GM12801 (cell line): ENCODE measurements around the gene CEP295NL.

Experiments
- CTCF ChIP-seq: IDR thresholded peaks from one replicate; pipeline ENCODE4 v1.5.1; 2011; ENCODE audit warnings: control low read depth; ENCODE audit not compliant: insufficient read length; ENCODE audit errors: extremely low read depth

CEP295NL gene

GRCh38 chr17:78892520-78892919 is 10.5 kb downstream of the CEP295NL start:
- no peak for TF ChIP-seq CTCF

- no peak for TF ChIP-seq CTCF
Measured at GRCh38 chr17:78892062-78892456, 10.9 kb downstream of the CEP295NL start.

- TF ChIP-seq CTCF, result no peak
Measured at GRCh38 chr17:78891406-78892061, 11.5 kb downstream of the CEP295NL start.

- TF ChIP-seq CTCF, result no peak
Measured at GRCh38 chr17:78890498-78890897, 12.5 kb downstream of the CEP295NL start.

- TF ChIP-seq CTCF, result no peak
Measured at GRCh38 chr17:78889531-78889930, 13.5 kb downstream of the CEP295NL start.

GRCh38 chr17:78888941-78889518 is 14.0 kb downstream of the CEP295NL start:
- no peak for TF ChIP-seq CTCF

GRCh38 chr17:78886954-78887353 is 16.0 kb downstream of the CEP295NL start:
- TF ChIP-seq CTCF, result no peak
